GM18858 (cell line): Measurements from ENCODE around the gene SCN9A.
A peak's percentile ranks its signal among the peaks of the same experiment; 100 is the strongest.
"Not testable (repeated sequence)": the region's sequence is repeated elsewhere in the genome, so short reads cannot be mapped to it uniquely, and the experiment has no call there.

Source experiments
- ATAC-seq: cut with Tn5 transposase; IDR thresholded peaks from one replicate; pipeline ENCODE4 v1.9.1; 2021; ENCODE audit not compliant: unreplicated experiment

SCN9A gene

GRCh38 chr2:166375736-166376487 is at the start of gene SCN9A:
Gene SCN9A, minus strand, starts transcription at chr2:166375944. Its CDS starts 64,188 bp downstream, at chr2:166311756.
- peak; percentile 40 for ATAC-seq

- ATAC-seq: no peak
These were observed 49.1 kb upstream of the SCN9A start for GRCh38 chr2:166424841-166425240.

- no peak for ATAC-seq
These were observed 43.8 kb upstream of the SCN9A start for GRCh38 chr2:166419616-166419934.

GRCh38 chr2:166418853-166419615 is 43.3 kb upstream of the SCN9A start:
- ATAC-seq: no peak

DNA sequence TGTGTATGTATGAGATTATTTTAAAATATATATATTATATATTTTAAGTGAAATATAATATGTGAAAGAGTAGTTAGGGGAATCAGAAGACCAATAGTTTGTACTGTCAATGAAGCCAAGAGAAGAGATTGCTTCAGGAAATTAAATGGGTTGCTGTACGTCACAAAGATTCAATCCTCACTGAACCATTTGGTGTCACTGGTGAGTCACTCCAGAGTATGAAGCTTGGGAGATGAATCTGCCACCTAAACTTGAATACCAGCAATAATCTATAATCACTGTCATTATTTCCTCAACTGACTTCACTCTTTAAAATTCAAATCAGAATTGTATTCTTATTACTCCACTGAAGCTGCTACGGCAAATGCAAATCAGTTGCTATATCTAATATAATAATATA is 41.9 kb upstream of the SCN9A start:
- no peak for ATAC-seq

DNA sequence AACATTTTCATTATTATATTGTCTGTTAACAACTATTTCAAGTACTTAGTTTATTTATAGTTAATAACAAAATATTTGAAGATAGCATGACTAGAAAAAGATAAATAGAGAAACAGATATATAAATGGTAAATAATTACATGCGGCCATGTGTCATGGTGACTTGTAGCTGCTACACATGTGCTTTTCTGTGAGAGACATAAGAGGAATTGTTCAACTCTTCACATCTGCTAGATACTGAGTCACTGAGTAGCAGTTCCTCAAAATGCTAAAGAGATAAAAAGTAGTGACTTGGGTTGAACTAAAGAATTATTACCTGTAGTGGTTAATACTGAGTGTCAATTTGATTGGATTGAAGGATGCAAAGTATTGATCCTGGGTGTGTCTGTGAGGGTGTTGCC is 37.5 kb upstream of the SCN9A start:
- ATAC-seq: no peak

- ATAC-seq: no peak
These were observed 35.9 kb upstream of the SCN9A start for GRCh38 chr2:166411473-166412230.

- ATAC-seq: no peak
These were observed 35.2 kb upstream of the SCN9A start for GRCh38 chr2:166410828-166411472.

DNA sequence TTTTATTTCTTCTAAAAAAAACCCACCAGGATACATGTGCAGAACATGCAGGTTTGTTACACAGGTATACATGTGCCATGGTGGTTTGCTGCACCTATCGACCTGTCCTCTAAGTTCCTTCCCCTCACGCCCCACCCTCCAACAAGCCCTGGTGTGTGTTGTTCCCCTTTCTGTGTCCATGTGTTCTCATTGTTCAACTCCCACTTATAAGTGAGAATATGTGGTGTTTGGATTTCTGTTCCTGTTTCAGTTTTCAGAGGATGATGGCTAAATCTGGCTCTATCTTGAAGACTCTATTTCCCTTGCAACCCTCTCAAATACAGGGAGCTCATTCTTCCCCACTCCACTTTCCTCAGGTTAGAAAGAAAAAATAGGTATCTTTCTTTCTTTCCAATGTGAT is 32.0 kb upstream of the SCN9A start:
- ATAC-seq: not testable (repeated sequence)

- ATAC-seq: no peak
These were observed 30.6 kb upstream of the SCN9A start for GRCh38 chr2:166406374-166406773.

DNA sequence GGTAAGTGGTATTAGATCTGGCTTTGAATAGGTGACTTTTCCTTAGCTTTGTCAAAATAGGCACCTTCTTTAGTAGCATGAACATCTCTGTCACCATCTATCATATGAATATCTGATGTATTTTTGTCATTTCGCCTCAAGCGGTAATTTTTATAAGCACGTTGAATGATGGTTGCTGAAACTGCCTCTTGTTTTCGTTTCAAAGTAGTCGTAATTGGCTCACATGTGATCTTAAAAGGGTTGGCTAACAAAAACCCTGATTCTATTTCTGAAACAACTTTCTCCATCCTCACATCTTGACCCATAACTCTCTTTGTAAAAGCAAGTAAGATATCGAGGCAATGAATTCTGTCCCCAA is 29.8 kb upstream of the SCN9A start:
- ATAC-seq: no peak

DNA sequence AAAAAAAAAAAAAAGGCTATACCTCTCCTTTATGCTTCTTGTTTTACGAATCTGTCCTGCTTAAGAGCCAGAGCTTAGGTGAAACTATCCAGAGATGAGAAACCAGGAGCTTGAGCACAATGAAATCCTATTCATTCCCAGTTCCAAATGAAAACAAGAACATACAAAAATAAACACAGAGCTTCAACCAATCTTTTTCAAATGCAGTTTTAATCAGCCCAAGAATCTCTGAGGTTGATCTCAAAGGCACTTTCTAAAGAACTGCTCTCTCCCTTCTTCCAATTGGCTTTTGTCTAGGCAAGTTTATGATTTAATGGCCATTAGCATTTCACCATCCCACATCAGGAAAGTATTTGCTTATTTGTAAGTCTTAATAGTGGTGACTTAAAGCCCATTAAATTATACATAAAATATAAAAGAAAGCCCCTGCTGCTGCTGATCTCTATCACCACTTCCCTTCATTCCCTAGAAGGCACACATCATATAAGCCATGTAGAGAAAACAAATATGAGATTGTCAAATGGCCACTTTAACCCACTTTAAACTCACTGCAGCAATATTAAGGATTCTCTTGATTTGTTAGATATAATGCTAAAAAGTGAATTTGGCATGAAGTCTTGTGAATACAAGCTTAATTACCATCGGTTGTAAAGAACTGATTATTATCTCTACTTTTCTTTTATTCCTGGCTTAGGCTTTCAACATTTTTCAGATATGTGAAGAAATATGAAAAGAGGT is 29.3 kb upstream of the SCN9A start:
- ATAC-seq: no peak

GRCh38 chr2:166394245-166394644 is 18.5 kb upstream of the SCN9A start:
- ATAC-seq: no peak

- ATAC-seq: no peak
These were observed 17.3 kb upstream of the SCN9A start for GRCh38 chr2:166393008-166393407.

DNA sequence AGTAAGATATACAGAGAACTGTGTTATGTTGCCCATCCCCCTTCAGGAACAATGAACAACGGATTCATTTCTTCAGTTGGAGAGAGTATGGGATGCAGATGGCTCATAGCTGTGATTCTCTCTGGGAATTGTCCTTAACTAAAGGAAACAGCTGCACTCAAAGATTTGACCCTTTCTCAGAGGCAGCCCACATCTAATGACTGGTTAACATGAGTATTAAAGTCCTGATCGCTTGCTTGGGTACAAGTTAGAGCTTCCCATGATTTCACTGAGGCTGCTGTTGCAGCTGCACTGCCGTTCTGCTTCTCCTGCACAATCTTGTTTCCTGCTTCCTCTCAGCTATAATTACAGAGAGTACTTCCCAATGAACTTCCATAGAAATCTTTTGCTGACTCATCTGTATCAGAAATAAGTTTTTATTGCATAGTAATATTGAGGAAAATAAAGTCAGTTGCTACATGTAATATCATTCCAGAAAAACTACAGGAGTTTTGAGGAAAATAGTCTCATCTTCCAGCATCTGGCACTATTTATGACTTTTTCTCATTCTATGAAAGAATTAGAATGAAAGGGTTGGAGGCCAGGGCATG is 12.8 kb upstream of the SCN9A start:
- ATAC-seq: no peak

DNA sequence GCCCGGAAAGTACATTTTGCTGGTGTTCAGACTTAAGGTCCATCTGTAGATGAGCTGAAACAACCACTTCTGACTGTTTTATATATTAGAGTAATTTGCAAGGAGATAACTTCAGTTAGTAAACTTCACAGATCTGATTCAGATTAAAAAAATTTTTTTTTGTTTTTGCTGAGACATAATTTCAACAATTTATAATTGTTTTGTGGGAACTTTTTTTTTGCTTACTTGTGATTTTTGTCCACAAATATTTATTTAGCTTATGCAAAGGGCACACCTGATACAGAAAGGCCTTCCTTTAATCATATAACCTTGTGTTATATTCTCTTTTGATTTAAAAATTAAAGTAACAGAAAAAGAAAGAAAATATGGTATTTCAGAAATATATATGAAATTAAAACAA is 9.6 kb upstream of the SCN9A start:
- no peak for ATAC-seq

- ATAC-seq: no peak
These were observed 9.0 kb upstream of the SCN9A start for GRCh38 chr2:166384774-166385173.

- ATAC-seq: no peak
These were observed 6.7 kb upstream of the SCN9A start for GRCh38 chr2:166382448-166382847.

DNA sequence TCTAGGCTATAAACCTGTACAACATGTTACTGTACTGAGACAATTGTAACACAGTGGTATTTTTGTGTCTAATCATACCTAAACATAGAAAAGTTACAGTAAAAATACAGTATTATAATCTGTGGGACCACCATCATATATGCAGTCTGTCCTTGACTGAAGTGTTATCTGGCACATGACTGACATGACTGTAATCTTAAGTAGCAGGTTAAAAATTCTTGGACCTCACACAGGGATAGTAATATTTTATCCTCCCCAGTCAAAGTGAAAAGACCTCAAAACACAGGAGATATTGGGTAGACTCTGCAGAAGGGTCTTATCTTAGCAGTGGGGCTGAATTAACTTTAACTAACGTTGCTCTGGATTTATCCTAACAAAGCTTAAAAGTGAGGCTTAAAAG is 4.9 kb upstream of the SCN9A start:
- ATAC-seq: no peak

- ATAC-seq: no peak
These were observed 1.1 kb upstream of the SCN9A start for GRCh38 chr2:166376873-166377272.

- no peak for ATAC-seq
These were observed 714 bp upstream of the SCN9A start for GRCh38 chr2:166376488-166376828.
